GM12875 (cell line): ENCODE measurements around the gene EWSR1.

Source experiments
- H3K4me3 ChIP-seq: one replicate; pipeline ENCODE4 v1.5.1; 2011; ENCODE audit warnings: low read depth, low read length, control low read depth
- CTCF ChIP-seq: IDR thresholded peaks from 2 replicates; pipeline ENCODE4 v1.5.1; 2011; ENCODE audit warnings: low read depth, mild to moderate bottlenecking, control low read depth, inconsistent platforms, low read length, moderate library complexity, borderline replicate concordance; ENCODE audit not compliant: insufficient read depth

EWSR1 gene

GRCh38 chr22:29308791-29309262 is 40.8 kb downstream of the EWSR1 start:
- H3K4me3 ChIP-seq = no peak overlapping the region
- no peak for TF ChIP-seq CTCF

GRCh38 chr22:29309332-29310064 is 41.4 kb downstream of the EWSR1 start:
- H3K4me3 ChIP-seq = no peak overlapping the region
- no peak for TF ChIP-seq CTCF

- no peak overlapping the region for H3K4me3 ChIP-seq
- no peak for TF ChIP-seq CTCF
Measured at GRCh38 chr22:29310065-29310862, 42.2 kb downstream of the EWSR1 start.

GRCh38 chr22:29310863-29311339 is 42.8 kb downstream of the EWSR1 start:
- no peak overlapping the region for H3K4me3 ChIP-seq
- TF ChIP-seq CTCF = no peak

GRCh38 chr22:29311464-29312217 is 43.6 kb downstream of the EWSR1 start:
- no peak overlapping the region for H3K4me3 ChIP-seq
- TF ChIP-seq CTCF = no peak

GRCh38 chr22:29312218-29313125 is 44.4 kb downstream of the EWSR1 start:
- TF ChIP-seq CTCF = no peak
- H3K4me3 ChIP-seq = no peak overlapping the region
